A549 (cell line): ENCODE measurements around the gene CST4. TPM values are rescaled to one million over a fixed set of nuclear protein-coding genes. Genes with fewer than 3 reads are reported as not detected.
"Not testable (repeated sequence)": the region's sequence is repeated elsewhere in the genome, so short reads cannot be mapped to it uniquely, and the experiment has no call there.

Experiments used
- ATAC-seq, 2 experiments: fragments of 200-7000 bp in 1 of 2; fragments of >200 bp in 1 of 2; cut with Nextera tagmentation in 1 of 2; cut with Tn5 transposase in 1 of 2; 3 replicates each; pipeline versions ENCODE4 v1.8.0 to v1.9.1; 2018 to 2020; ENCODE audit warnings: mild to moderate bottlenecking in 1 of 2, moderate library complexity in 1 of 2
- CTCF ChIA-PET: fragments of 300-600 bp; sonication (Branson Sonifier 250); formaldehyde crosslinking; extraction: SDS; loops from one replicate; lab custom pipeline; 2021; ENCODE audit warnings: antibody characterized with exemption, inconsistent platforms; lab: Yijun Ruan, JAX
- POLR2A ChIA-PET: fragments of 350-600 bp; formaldehyde crosslinking; extraction: SDS; loops from one replicate; lab custom pipeline; 2021; ENCODE audit warnings: antibody characterized with exemption, inconsistent platforms; lab: Yijun Ruan, JAX
- DNase-seq, 2 experiments: peaks; one replicate each; pipeline versions ENCODE4 v3.0.0 to v3.0.0-alpha.2; 2011 to 2016; ENCODE audit warnings: low read depth in 1 of 2, low spot score in 1 of 2
- FAIRE-seq: peaks from 2 replicates; lab custom pipeline; 2011; peaks lifted over from hg19 to GRCh38; lab: Jason Lieb, UNC
- H3K27ac ChIP-seq, 2 experiments: fragments of >200 bp; sonication (Bioruptor Twin); formaldehyde crosslinking; 3 replicates each; pipeline ENCODE4 v1.5.1; 2016 to 2017
- H3K4me1 ChIP-seq: fragments of >200 bp; sonication (Bioruptor Twin); formaldehyde crosslinking; 3 replicates; pipeline ENCODE4 v1.6.1; 2016
- H3K4me2 ChIP-seq: fragments of >200 bp; sonication (Bioruptor Twin); formaldehyde crosslinking; 3 replicates; pipeline ENCODE4 v1.6.1; 2016
- H3K4me3 ChIP-seq: fragments of >200 bp; sonication (Bioruptor Twin); formaldehyde crosslinking; 3 replicates; pipeline ENCODE4 v1.5.1; 2016
- H3K9me3 ChIP-seq: fragments of >200 bp; sonication (Bioruptor Twin); formaldehyde crosslinking; 3 replicates; pipeline ENCODE4 v1.6.1; 2016
- BHLHE40 ChIP-seq: IDR thresholded peaks from 2 replicates; pipeline ENCODE4 v1.6.1; 2012; ENCODE audit warnings: low read depth, low read length, inconsistent platforms
- CEBPB ChIP-seq, 2 experiments: fragments of >200 bp in 1 of 2; sonication (Bioruptor Twin) in 1 of 2; formaldehyde crosslinking in 1 of 2; IDR thresholded peaks; 2 replicates each; pipeline ENCODE4 v1.6.1; 2012 to 2016
- CTCF ChIP-seq: fragments of >200 bp; sonication (Bioruptor Twin); formaldehyde crosslinking; IDR thresholded peaks from 3 replicates; pipeline ENCODE4 v1.5.1; 2016
- HDAC2 ChIP-seq: fragments of 200-600 bp; sonication (generic); IDR thresholded peaks from 2 replicates; pipeline ENCODE4 v1.6.1; 2016
- HEYL ChIP-seq: fragments of 250-450 bp; sonication (Bioruptor Pico); IDR thresholded peaks from 2 replicates; pipeline ENCODE4 v1.8.0; 2021; ENCODE audit warnings: mild to moderate bottlenecking, moderate library complexity
- HMGXB4 ChIP-seq: fragments of 250-450 bp; sonication (Bioruptor Pico); IDR thresholded peaks from 2 replicates; pipeline ENCODE4 v1.5.0; 2021; ENCODE audit warnings: mild to moderate bottlenecking, moderate library complexity, borderline replicate concordance
- HOXB13 ChIP-seq: fragments of 250-450 bp; sonication (Bioruptor Pico); IDR thresholded peaks from 2 replicates; pipeline ENCODE4 v1.5.0; 2020; ENCODE audit warnings: low read depth, mild to moderate bottlenecking, moderate library complexity
- HOXB5 ChIP-seq: fragments of 250-450 bp; sonication (Bioruptor Pico); IDR thresholded peaks from 2 replicates; pipeline ENCODE4 v1.5.0; 2020; ENCODE audit warnings: mild to moderate bottlenecking, moderate library complexity
- KDM1A ChIP-seq: fragments of 200-600 bp; sonication (generic); IDR thresholded peaks from 2 replicates; pipeline ENCODE4 v1.6.1; 2016; ENCODE audit warnings: low read depth, mild to moderate bottlenecking
- KDM5A ChIP-seq: fragments of 200-600 bp; sonication (generic); IDR thresholded peaks from 2 replicates; pipeline ENCODE4 v1.6.1; 2016; ENCODE audit warnings: antibody characterized with exemption, mild to moderate bottlenecking
- MAX ChIP-seq: IDR thresholded peaks from 2 replicates; pipeline ENCODE4 v1.6.1; 2012
- MAZ ChIP-seq: fragments of 150-350 bp; IDR thresholded peaks from 2 replicates; pipeline ENCODE4 v1.6.1; 2014; ENCODE audit warnings: antibody characterized with exemption, low read depth, low read length, borderline replicate concordance
- NFE2L2 ChIP-seq: fragments of 150-350 bp; conservative IDR thresholded peaks from 2 replicates; pipeline ENCODE4 v1.6.1; 2014; ENCODE audit warnings: low read length
- NPAS2 ChIP-seq: fragments of 250-450 bp; sonication (Bioruptor Pico); IDR thresholded peaks from 2 replicates; pipeline ENCODE4 v1.8.0; 2022; ENCODE audit warnings: mild to moderate bottlenecking, moderate library complexity, borderline replicate concordance
- PBX3 ChIP-seq: IDR thresholded peaks from 2 replicates; pipeline ENCODE4 v1.6.1; 2012
- PHF8 ChIP-seq: fragments of 200-600 bp; sonication (generic); IDR thresholded peaks from 2 replicates; pipeline ENCODE4 v1.6.1; 2016; ENCODE audit warnings: low read depth, mild to moderate bottlenecking, antibody characterized with exemption, moderate library complexity, borderline replicate concordance
- POLR2AphosphoS2 ChIP-seq: conservative IDR thresholded peaks from 2 replicates; pipeline ENCODE4 v1.6.1; 2012; ENCODE audit warnings: low read length, improper control_type of control experiment, inconsistent platforms
- RAD21 ChIP-seq, 2 experiments: fragments of >200 bp in 1 of 2; sonication (Bioruptor Twin) in 1 of 2; formaldehyde crosslinking in 1 of 2; IDR thresholded peaks in 1 of 2; conservative IDR thresholded peaks in 1 of 2; 2 replicates in 1 of 2; 3 replicates in 1 of 2; pipeline ENCODE4 v1.6.1; 2012 to 2018; ENCODE audit warnings: inconsistent platforms in 1 of 2
- RCOR1 ChIP-seq: fragments of 150-350 bp; IDR thresholded peaks from 2 replicates; pipeline ENCODE4 v1.6.1; 2014; ENCODE audit warnings: antibody characterized with exemption, low read length, low read depth
- RFX5 ChIP-seq: fragments of 450-650 bp; IDR thresholded peaks from 2 replicates; pipeline ENCODE4 v1.7.1; 2014; ENCODE audit warnings: antibody characterized with exemption, mild to moderate bottlenecking, moderate library complexity
- USF2 ChIP-seq: fragments of 450-650 bp; IDR thresholded peaks from 2 replicates; pipeline ENCODE4 v1.6.1; 2014; ENCODE audit warnings: antibody characterized with exemption
- ZC3H11A ChIP-seq: fragments of 450-650 bp; IDR thresholded peaks from 2 replicates; pipeline ENCODE4 v1.6.1; 2014; ENCODE audit warnings: antibody characterized with exemption, mild to moderate bottlenecking
- ZNF302 ChIP-seq: fragments of 250-450 bp; sonication (Bioruptor Pico); IDR thresholded peaks from 2 replicates; pipeline ENCODE4 v1.9.0; 2021; ENCODE audit warnings: inconsistent platforms, mild to moderate bottlenecking, moderate library complexity
- ZSCAN20 ChIP-seq: fragments of 250-450 bp; sonication (Bioruptor Pico); IDR thresholded peaks from 2 replicates; pipeline ENCODE4 v1.8.0; 2022; ENCODE audit warnings: mild to moderate bottlenecking, moderate library complexity
- WGBS: methylation state at CpG from one replicate; pipeline ENCODE4 v1.1.6; 2017; ENCODE audit errors: missing lambda C conversion rate; 5-methylcytosine and 5-hydroxymethylcytosine counted together
- polyA plus RNA-seq, 4 experiments: library from polyadenylated mRNA; depleted of rRNA in 3 of 4; stranded (reverse); fragments of >200 nt; fragmentation: RNase III in 1 of 4; extraction: RNeasy Plus Mini Kit Qiagen cat#74134 plus additional on column Dnase treatment in 1 of 4; gene quantifications; 2 replicates in 3 of 4; 3 replicates in 1 of 4; pipeline ENCODE4 v1.2.3, GENCODE V29; 2011 to 2017

Gene CST4
- polyA plus RNA-seq, 2 of the 4 experiments (the other 2 are of a cell fraction): not detected

- POLR2A ChIA-PET: no interaction called here
- FAIRE-seq: no peak
These were observed 2.6 kb downstream of the CST4 start for GRCh38 chr20:23686046-23686750.

GRCh38 chr20:23685529-23685896 is 3.3 kb downstream of the CST4 start:
- 23% methylated on average over 4 of the region's 4 CpGs for WGBS
- FAIRE-seq, H3K27ac ChIP-seq, H3K4me3 ChIP-seq, POLR2A ChIA-PET, DNase-seq, H3K4me2 ChIP-seq, H3K4me1 ChIP-seq, ATAC-seq, H3K9me3 ChIP-seq: not testable (repeated sequence)
- CTCF ChIA-PET: interaction anchor here (1.0 to 1.6 kb wide), 2 partner anchors 17 kb away, joined by 4 to 5 read pairs; no protein-coding TSS in a partner anchor

More at GRCh38 chr20:23686046-23686750, 2.6 kb downstream of the CST4 start:
- Histone ChIP-seq H3K4me2 (no peak overlapping the region), H3K4me3 (no peak overlapping the region), H3K27ac (no peak overlapping the region), H3K4me1 (no peaks in the 10 kb centered on the region), H3K9me3 (no peaks in the 10 kb centered on the region)
- WGBS: 51% methylated on average over 4 of the region's 4 CpGs
- TF ChIP-seq RAD21 (conservative IDR thresholded peaks at IDR 0.05 in 1 of 2, IDR thresholded peaks at IDR 0.05 in 1 of 2): no peak
- TF ChIP-seq RFX5: no peak
- no peak for TF ChIP-seq PBX3
- TF ChIP-seq PHF8: no peak
- no peak for TF ChIP-seq ZC3H11A
- no peak for TF ChIP-seq MAZ
- no peak for TF ChIP-seq MAX
- no peak for TF ChIP-seq CEBPB (IDR thresholded peaks at IDR 0.05)
- no peak for TF ChIP-seq NPAS2
- no peak for TF ChIP-seq KDM1A
- no peak for TF ChIP-seq KDM5A
- TF ChIP-seq CTCF: no peak
- no peak for TF ChIP-seq HOXB5
- no peak for TF ChIP-seq HMGXB4
- no peak for TF ChIP-seq ZNF302 (CRISPR knock-in tag)
- TF ChIP-seq HDAC2: no peak
- no peak for TF ChIP-seq NFE2L2
- TF ChIP-seq ZSCAN20 (CRISPR knock-in tag): no peak
- DNase-seq (no peak), ATAC-seq (no peak)
- CTCF ChIA-PET: interaction anchor here (1.0 kb wide), 1 partner anchor 18 kb away, joined by 4 read pairs; no protein-coding TSS in a partner anchor

GRCh38 chr20:23684261-23684660 is 4.6 kb downstream of the CST4 start:
- POLR2A ChIA-PET: no interaction called here
- CTCF ChIA-PET: interaction anchor here (1.6 to 1.7 kb wide), 2 partner anchors 16 to 78 kb away, joined by 4 to 5 read pairs; no protein-coding TSS in a partner anchor
- ATAC-seq (no peak), FAIRE-seq (no peak), DNase-seq (no peak)
- Histone ChIP-seq H3K27ac (no peak overlapping the region), H3K4me1 (no peaks in the 10 kb centered on the region), H3K4me3 (no peak overlapping the region), H3K9me3 (no peaks in the 10 kb centered on the region), H3K4me2 (no peak overlapping the region)
- WGBS: 46% methylated on average over 6 of the region's 6 CpGs
- no peak for TF ChIP-seq MAZ
- no peak for TF ChIP-seq USF2
- TF ChIP-seq NFE2L2: no peak
- TF ChIP-seq HEYL (CRISPR knock-in tag): no peak
- no peak for TF ChIP-seq BHLHE40
- TF ChIP-seq HOXB13 (CRISPR knock-in tag): no peak
- TF ChIP-seq POLR2AphosphoS2: no peak
- TF ChIP-seq RCOR1: no peak
- TF ChIP-seq CTCF: no peak
